Naive thymus-derived CD8-positive, alpha-beta T cell (primary cell): Measurements from ENCODE around the gene PIANP. TPM values are rescaled to one million over a fixed set of nuclear protein-coding genes. Genes with fewer than 3 reads are reported as not detected.

Experiments used
- ATAC-seq, 2 donors: fragments of 150-1000 bp; cut with Tn5 transposase in 1 of 2; sonication (Bioruptor Pico), chemical (Tn5 transposase) in 1 of 2; 1 replicate in 1 of 2; 2 replicates in 1 of 2; pipeline ENCODE4 v1.10.0; 2021; ENCODE audit warnings: mild to moderate bottlenecking in 2 of 2, moderate library complexity in 2 of 2
- POLR2A ChIA-PET: fragments of 350-600 bp; sonication (Branson Sonifier 250); formaldehyde crosslinking; loops from one replicate; lab custom pipeline; 2021; ENCODE audit warnings: antibody characterized with exemption; lab: Charles Lee
- DNase-seq, 10 donors: peaks; one replicate each; pipeline versions ENCODE4 v3.0.0 to v3.0.0-alpha.2; 2020 to 2022
- H3K27ac Mint-ChIP-seq, 10 donors: one replicate each; pipeline ENCODE4 v1.8.0; 2020 to 2022; ENCODE audit warnings: mild to moderate bottlenecking in 10 of 10, mixed read lengths in 10 of 10, moderate library complexity in 4 of 10, inconsistent platforms in 1 of 10
- H3K27me3 Mint-ChIP-seq, 5 donors: one replicate each; pipeline ENCODE4 v1.8.0; 2021 to 2022; ENCODE audit warnings: mixed read lengths in 5 of 5
- H3K36me3 Mint-ChIP-seq, 3 donors: one replicate each; pipeline ENCODE4 v1.8.0; 2020 to 2022; ENCODE audit warnings: mixed read lengths in 3 of 3, mild to moderate bottlenecking in 2 of 3, inconsistent platforms in 1 of 3
- H3K4me1 Mint-ChIP-seq, 4 donors: one replicate each; pipeline ENCODE4 v1.8.0; 2021 to 2022; ENCODE audit warnings: mixed read lengths in 4 of 4
- H3K4me3 Mint-ChIP-seq, 10 donors: one replicate each; pipeline ENCODE4 v1.8.0; 2020 to 2022; ENCODE audit warnings: mild to moderate bottlenecking in 10 of 10, mixed read lengths in 10 of 10, moderate library complexity in 6 of 10, inconsistent platforms in 1 of 10
- H3K9me3 Mint-ChIP-seq, 9 donors: one replicate each; pipeline ENCODE4 v1.8.0; 2020 to 2022; ENCODE audit warnings: mixed read lengths in 9 of 9, mild to moderate bottlenecking in 3 of 9, inconsistent platforms in 1 of 9, moderate library complexity in 1 of 9
- polyA plus RNA-seq, 3 donors: library from polyadenylated mRNA; unstranded; fragments of 300-500 nt; fragmentation: Illumina TruSeq; gene quantifications; one replicate each; pipeline ENCODE4 v1.2.3, GENCODE V29; 2021
- total RNA-seq, 8 experiments: library from RNA in 2 of 8; stranded (reverse) in 2 of 8; gene quantifications; one replicate each; pipeline ENCODE4 v1.2.3 and lab custom pipeline; 2021 to 2026

PIANP gene
- total and polyA plus RNA-seq, 5 experiments from 2014 or later: 0.06 to 1.2 (median 0.36) TPM; not detected in 1

DNA sequence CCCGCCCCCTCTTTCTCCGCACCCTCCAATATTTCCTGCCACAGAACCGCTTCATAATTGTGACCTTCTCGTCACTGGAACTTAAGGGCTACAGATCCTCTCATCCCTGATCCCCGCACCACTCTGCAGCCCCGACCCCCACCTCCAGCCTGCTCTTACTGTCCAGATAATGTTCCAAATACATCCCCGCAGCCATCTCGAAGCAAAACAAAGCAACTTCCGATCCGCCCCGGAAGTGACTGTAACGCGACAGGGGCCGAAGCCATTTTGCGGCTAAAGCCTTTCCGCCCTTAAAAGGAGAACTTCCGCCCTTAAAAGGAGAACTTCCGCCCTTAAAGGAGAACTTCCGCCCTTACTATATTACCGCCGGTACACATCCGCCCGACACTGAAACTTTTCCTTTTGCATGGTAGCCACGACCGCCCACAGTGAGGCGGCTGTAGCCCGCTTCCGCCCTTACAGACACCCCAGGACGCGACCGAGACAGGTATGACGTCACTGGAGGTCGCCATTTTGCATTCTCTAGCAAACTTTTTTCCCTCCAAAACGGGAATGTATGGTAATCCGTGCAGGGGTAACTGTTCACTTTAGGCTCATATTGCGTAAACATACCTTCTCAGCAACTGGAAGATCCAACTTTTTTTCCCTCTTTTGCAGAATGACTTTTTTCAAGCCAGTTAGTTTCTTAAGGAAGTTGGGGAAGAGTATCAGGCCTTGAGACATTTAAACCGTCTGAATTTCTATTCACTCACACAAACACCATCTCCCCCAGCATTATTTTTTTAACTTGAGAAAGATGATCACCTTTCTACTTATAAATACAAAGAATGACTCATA is 37.5 kb downstream of the PIANP start, which contains the start of gene ING4:
Gene ING4, minus strand, starts transcription at position 214 of the 837 bp plus-strand sequence. Its CDS starts 18 bp downstream, at position 196.
- peaks cover 0 to 38% (median 7%) of the 10 kb centered on the region in 3 donors for H3K36me3 Mint-ChIP-seq
- peak within 1 kb of the TSS; percentile 91 to 100 (median 97) for H3K27ac Mint-ChIP-seq
- POLR2A ChIA-PET: interaction anchor here (0.6 to 3.4 kb wide), 14 partner anchors 10 to 309 kb away, joined by 3 to 40 read pairs (median 5); partner anchors contain the start of genes COPS7A, LPAR5 and ZNF384
- DNase-seq (peak; percentile 83 to 99 (median 97)), ATAC-seq (peak; percentile 98 to 99)
- H3K4me1 Mint-ChIP-seq: peaks cover 18 to 42% (median 35%) of the 10 kb centered on the region in 4 donors
- no peaks in the 10 kb centered on the region for H3K27me3 Mint-ChIP-seq
- H3K4me3 Mint-ChIP-seq: peak within 1 kb of the TSS; percentile 89 to 100 (median 93)
- H3K9me3 Mint-ChIP-seq: peaks cover 0 to 3% (median 0%) of the 10 kb centered on the region in 9 donors

DNA sequence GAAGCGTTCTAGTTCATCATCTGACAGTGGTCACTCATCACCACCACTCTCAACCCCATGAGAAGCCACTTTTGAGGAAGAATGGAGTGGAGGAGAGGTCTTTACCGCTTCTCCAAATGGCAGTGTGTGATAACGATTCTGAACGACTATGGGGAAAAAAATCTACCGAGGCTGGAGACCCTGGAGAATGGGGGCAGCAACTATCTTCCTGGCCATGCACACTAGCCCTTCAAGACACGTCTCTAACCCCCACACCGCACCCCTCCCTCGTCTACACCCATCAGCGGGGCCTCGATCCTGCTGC is 38.1 kb downstream of the PIANP start:
- DNase-seq (no peak), ATAC-seq (peak; percentile 55 to 63)
- Mint-ChIP-seq H3K27me3 (no peaks in the 10 kb centered on the region), H3K27ac (peak overlapping the region; percentile 91 to 100 (median 97)), H3K4me1 (peaks cover 18 to 44% (median 36%) of the 10 kb centered on the region in 4 donors), H3K9me3 (peaks cover 0 to 3% (median 0%) of the 10 kb centered on the region in 9 donors), H3K36me3 (peaks cover 0 to 37% (median 3%) of the 10 kb centered on the region in 3 donors), H3K4me3 (peak overlapping the region; percentile 89 to 100 (median 93))
- POLR2A ChIA-PET: interaction anchor here (0.6 to 1.0 kb wide), 2 partner anchors 26 to 310 kb away, joined by 6 read pairs; partner anchors contain the start of gene ZNF384

DNA sequence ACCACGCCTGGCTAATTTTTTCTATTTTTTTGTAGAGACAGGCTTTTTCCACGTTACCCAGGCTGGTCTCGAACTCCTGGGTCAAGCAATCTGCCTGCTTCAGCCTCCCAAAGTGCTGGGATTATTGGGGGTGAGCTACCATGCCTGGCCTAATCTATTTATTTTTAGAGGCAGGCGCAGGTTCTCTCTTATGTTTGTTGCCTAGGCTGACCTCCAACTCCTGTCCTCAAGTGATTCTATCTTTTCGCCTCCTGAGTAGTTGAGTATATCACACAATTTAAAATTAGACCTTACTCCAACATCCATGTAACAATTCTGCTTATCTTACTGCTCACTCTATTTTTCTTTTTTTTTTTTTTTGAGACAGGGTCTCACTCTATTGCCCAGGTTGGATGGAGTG is 46.6 kb downstream of the PIANP start:
- Mint-ChIP-seq H3K27me3 (no peaks in the 10 kb centered on the region), H3K9me3 (no peaks in the 10 kb centered on the region), H3K4me1 (peaks cover 5 to 28% (median 12%) of the 10 kb centered on the region in 4 donors), H3K36me3 (peaks cover 0 to 89% (median 15%) of the 10 kb centered on the region in 3 donors), H3K4me3 (no peak overlapping the region), H3K27ac (peak overlapping the region in 2 of 10 donors; percentile 20 to 56)
- POLR2A ChIA-PET: interaction anchor here (0.6 to 0.7 kb wide), 3 partner anchors 68 to 314 kb away, joined by 3 to 5 read pairs (median 3); no protein-coding TSS in a partner anchor
- ATAC-seq: no peak
- DNase-seq: no peak

DNA sequence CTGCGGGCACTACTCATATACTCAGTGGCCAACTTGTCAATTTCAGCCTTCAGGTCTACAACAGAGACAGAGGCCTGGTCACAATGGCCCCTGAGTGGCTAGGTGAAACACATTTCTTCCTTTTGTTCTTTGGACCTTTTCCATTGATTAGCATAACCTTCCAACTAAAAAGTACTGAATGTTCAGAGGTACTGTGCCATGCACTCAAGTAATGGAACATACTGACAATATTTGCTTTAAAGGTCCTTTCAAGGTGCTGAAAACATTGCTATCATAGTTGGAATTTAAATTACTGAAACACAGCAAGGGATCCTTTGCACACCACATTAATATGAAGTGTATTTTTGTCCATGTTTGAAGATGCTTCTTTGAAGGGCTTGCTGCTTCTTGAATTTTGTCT is 47.3 kb downstream of the PIANP start:
- no peak for ATAC-seq
- Mint-ChIP-seq H3K9me3 (no peaks in the 10 kb centered on the region), H3K4me1 (peaks cover 1 to 22% (median 6%) of the 10 kb centered on the region in 4 donors), H3K36me3 (peaks cover 0 to 83% (median 15%) of the 10 kb centered on the region in 3 donors), H3K27me3 (no peaks in the 10 kb centered on the region), H3K27ac (no peak overlapping the region), H3K4me3 (no peak overlapping the region)
- POLR2A ChIA-PET: interaction anchor here (0.6 to 0.7 kb wide), 2 partner anchors 69 to 377 kb away, joined by 5 read pairs; no protein-coding TSS in a partner anchor
- no peak for DNase-seq

DNA sequence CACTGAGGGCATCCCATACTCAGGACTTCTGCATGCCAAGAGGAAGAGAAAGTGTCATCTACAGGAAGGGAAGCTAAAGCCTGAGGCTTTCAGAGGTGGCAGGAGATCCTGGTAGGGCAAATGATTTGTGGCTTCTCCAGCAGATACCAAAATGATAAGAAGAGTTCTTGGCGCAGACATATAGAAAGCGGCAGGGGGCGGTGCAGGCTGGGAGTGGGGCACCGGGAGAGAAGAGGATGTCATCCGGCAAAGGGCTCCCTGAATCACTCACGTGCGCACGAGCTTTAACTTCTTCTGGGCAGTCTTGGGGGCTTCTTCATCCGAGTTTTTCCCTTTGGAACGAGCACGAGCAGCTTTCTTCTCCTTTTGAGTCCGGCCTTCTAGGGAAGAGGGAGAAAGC is 48.2 kb downstream of the PIANP start:
- H3K9me3 Mint-ChIP-seq: no peaks in the 10 kb centered on the region
- H3K4me1 Mint-ChIP-seq: peaks cover 0 to 19% (median 4%) of the 10 kb centered on the region in 4 donors
- no peak overlapping the region for H3K4me3 Mint-ChIP-seq
- POLR2A ChIA-PET: no interaction called here
- H3K36me3 Mint-ChIP-seq: peaks cover 0 to 82% (median 15%) of the 10 kb centered on the region in 3 donors
- ATAC-seq (no peak), DNase-seq (no peak)
- H3K27me3 Mint-ChIP-seq: no peaks in the 10 kb centered on the region
- peak overlapping the region in 3 of 10 donors; percentile 1 to 68 (median 25) for H3K27ac Mint-ChIP-seq

DNA sequence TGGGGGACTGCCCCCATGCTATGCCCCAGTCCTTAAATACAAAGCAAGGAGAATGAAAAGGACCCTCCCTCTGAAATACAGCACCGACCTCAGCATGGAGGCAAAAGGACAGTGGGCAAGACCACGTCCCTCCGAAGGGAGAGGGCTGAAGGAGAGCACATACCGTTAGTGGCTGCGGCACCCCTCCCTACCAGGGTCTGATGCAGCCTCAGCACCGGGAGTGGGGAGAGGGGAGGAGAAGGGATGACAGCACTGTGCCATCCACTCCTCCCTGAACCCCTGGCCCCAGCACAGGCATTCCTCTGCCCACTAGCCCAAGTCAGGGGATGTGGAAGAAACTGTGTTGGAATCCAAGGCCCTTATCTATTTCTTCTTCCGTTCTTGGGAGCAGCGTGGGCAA is 49.8 kb downstream of the PIANP start:
- Mint-ChIP-seq H3K9me3 (no peaks in the 10 kb centered on the region), H3K27ac (peak overlapping the region in 1 of 10 donors; percentile 20), H3K4me1 (peaks cover 8 to 21% (median 12%) of the 10 kb centered on the region in 4 donors), H3K27me3 (no peaks in the 10 kb centered on the region), H3K4me3 (no peak overlapping the region), H3K36me3 (peaks cover 0 to 68% (median 9%) of the 10 kb centered on the region in 3 donors)
- POLR2A ChIA-PET: no interaction called here
- DNase-seq (no peak), ATAC-seq (no peak)

DNA sequence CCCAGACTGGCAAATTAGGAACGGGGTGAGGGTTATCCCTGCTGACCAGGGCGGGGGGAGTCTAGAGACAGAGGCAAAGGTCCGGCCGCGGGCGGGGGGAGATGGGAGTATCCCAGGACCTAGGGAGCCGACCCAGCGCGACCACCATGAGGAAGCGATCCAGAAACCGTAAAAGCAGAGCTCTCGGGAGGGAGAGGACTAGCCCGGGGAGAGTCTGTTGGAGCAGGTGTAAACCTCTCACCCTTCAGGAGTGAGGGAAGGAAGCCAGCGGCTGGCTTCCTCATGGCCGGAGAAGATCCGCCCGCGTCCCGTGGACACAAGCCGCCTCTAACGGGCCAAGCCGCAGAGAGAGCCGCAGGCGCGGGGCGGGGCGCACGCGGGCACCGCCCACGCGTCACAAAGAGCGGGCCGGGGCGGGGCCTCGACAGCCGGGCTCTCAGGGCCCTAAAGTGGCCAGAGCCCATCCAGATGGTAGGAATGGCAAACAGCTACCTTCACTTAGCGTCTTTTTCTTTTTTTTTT is 53.5 kb downstream of the PIANP start, which contains the start of gene ACRBP:
Gene ACRBP, minus strand, starts transcription at position 350 of the 522 bp plus-strand sequence. Its CDS starts 66 bp downstream, at position 284.
- H3K36me3 Mint-ChIP-seq: peaks cover 14 to 45% (median 22%) of the 10 kb centered on the region in 3 donors
- H3K4me3 Mint-ChIP-seq: peak within 1 kb of the TSS; percentile 69 to 86 (median 78)
- peak within 1 kb of the TSS in 7 of 10 donors; percentile 25 to 87 (median 63) for H3K27ac Mint-ChIP-seq
- POLR2A ChIA-PET: interaction anchor here (0.7 to 5.3 kb wide), 6 partner anchors 12 to 39 kb away, joined by 3 to 30 read pairs (median 4); partner anchors contain the start of gene LPAR5
- H3K9me3 Mint-ChIP-seq: peaks cover 0 to 17% (median 5%) of the 10 kb centered on the region in 9 donors
- H3K4me1 Mint-ChIP-seq: peaks cover 13 to 38% (median 25%) of the 10 kb centered on the region in 4 donors
- ATAC-seq: peak; percentile 70 to 91
- DNase-seq: peak in 5 of 10 donors; percentile 20 to 51 (median 25)
- H3K27me3 Mint-ChIP-seq: no peaks in the 10 kb centered on the region

DNA sequence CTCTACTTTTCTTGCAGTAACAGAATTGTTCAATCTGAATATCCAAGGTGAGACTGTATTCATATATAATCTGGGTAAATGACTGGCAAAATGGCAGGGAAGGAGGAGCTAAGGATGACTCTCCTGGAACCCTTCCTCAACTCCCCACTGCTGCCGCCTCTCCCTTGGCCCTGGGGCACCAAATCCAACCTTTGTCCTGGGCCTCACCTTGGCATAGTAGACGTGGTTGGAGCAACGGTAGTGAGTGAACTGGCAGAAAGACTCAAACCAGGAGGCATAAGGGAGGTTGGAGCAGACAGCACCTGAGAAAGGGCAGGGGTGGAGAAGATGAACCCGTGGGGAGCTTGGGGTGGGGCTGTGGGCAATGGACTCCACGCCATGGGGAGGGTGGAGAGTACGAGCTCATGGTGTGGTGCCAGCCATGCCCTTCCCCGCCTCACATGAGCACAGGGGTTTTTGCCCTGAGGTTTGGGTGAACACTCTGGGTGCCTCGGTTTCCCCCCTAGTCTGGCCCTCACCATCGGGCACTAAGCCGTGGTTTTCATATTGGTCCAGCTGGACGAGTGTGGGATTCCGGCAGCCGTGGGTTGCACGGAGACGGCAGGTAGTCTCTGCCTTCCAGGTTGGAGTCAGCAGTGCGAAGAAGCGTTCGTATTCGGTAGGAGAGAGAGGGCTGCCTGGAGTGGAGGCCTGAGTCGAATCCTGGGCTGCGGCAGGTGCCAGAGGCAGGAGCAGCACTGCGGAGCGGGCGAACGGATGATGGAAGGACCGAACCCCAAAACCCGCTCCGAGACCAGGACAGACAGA is 54.1 kb downstream of the PIANP start:
- peaks cover 14 to 38% (median 25%) of the 10 kb centered on the region in 4 donors for H3K4me1 Mint-ChIP-seq
- ATAC-seq (peak in 1 of 2 donors; percentile 31), DNase-seq (no peak)
- H3K9me3 Mint-ChIP-seq: peaks cover 0 to 17% (median 5%) of the 10 kb centered on the region in 9 donors
- POLR2A ChIA-PET: interaction anchor here (0.7 to 5.3 kb wide), 5 partner anchors 11 to 25 kb away, joined by 3 to 30 read pairs (median 5); partner anchors contain the start of gene LPAR5
- H3K4me3 Mint-ChIP-seq: peak overlapping the region; percentile 69 to 86 (median 78)
- H3K27me3 Mint-ChIP-seq: no peaks in the 10 kb centered on the region
- peaks cover 14 to 39% (median 19%) of the 10 kb centered on the region in 3 donors for H3K36me3 Mint-ChIP-seq
- peak overlapping the region in 7 of 10 donors; percentile 25 to 87 (median 63) for H3K27ac Mint-ChIP-seq

DNA sequence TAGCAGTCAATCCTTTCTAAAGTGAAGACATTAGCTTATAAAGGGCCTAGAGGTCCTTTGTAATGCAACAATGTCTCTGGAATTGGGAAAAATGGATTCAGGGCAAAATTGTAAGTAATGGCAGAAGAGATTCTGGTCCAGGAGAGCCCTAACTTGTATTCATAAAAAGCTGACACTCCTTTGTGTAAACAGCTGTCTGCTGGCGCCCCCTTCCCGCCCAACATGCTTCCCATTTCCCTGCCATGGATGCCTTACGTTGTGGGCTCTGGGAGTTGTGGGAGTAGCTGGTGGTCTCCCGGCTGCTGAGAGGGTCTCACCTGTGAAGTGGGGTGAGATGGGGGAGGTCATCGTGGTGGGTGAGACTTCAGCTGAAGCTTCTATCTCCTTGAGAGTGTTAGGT is 55.7 kb downstream of the PIANP start:
- POLR2A ChIA-PET: interaction anchor here (0.6 to 5.3 kb wide), 6 partner anchors 10 to 39 kb away, joined by 4 to 30 read pairs (median 4); partner anchors contain the start of gene LPAR5
- H3K9me3 Mint-ChIP-seq: peaks cover 0 to 17% (median 5%) of the 10 kb centered on the region in 9 donors
- H3K4me1 Mint-ChIP-seq: peaks cover 14 to 41% (median 25%) of the 10 kb centered on the region in 4 donors
- H3K36me3 Mint-ChIP-seq: peaks cover 14 to 23% (median 19%) of the 10 kb centered on the region in 3 donors
- no peaks in the 10 kb centered on the region for H3K27me3 Mint-ChIP-seq
- peak overlapping the region in 2 of 10 donors; percentile 29 to 69 for H3K4me3 Mint-ChIP-seq
- ATAC-seq (no peak), DNase-seq (no peak)
- H3K27ac Mint-ChIP-seq: peak overlapping the region in 2 of 10 donors; percentile 9 to 60

DNA sequence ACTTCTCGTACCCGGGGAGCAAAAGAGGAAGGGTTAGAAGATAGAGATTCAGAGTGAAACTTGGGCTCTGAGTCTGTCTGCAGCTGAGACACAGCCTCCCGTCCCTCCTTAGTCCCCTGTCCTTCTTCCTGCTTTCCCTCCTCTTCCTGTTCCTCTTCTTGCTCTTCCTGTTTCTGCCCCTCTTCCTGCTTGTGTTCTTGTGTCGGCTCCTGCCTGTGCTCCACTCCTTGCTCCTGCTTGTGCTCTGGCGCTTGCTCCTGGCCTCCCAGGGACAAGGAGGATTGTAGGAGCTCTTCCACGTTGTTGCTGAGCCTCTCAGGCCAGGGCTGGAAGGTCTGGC is 56.4 kb downstream of the PIANP start:
- ATAC-seq (no peak), DNase-seq (no peak)
- H3K36me3 Mint-ChIP-seq: peaks cover 14 to 19% (median 19%) of the 10 kb centered on the region in 3 donors
- peak overlapping the region in 4 of 10 donors; percentile 9 to 68 (median 30) for H3K27ac Mint-ChIP-seq
- peak overlapping the region in 3 of 10 donors; percentile 12 to 69 (median 25) for H3K4me3 Mint-ChIP-seq
- peaks cover 14 to 44% (median 25%) of the 10 kb centered on the region in 4 donors for H3K4me1 Mint-ChIP-seq
- peaks cover 0 to 17% (median 5%) of the 10 kb centered on the region in 9 donors for H3K9me3 Mint-ChIP-seq
- POLR2A ChIA-PET: interaction anchor here (0.7 to 5.3 kb wide), 6 partner anchors 9 to 39 kb away, joined by 4 to 30 read pairs (median 6); partner anchors contain the start of gene LPAR5
- no peaks in the 10 kb centered on the region for H3K27me3 Mint-ChIP-seq
